GM12874 (cell line): ENCODE results near the gene FNBP1L.

Experiments
- CTCF ChIP-seq: IDR thresholded peaks from 2 replicates; pipeline ENCODE4 v1.5.1; 2011; ENCODE audit warnings: low read depth, mild to moderate bottlenecking, control low read depth, low read length, moderate library complexity; ENCODE audit not compliant: insufficient read depth

Gene FNBP1L

GRCh38 chr1:93442008-93442666 is 5.8 kb upstream of the FNBP1L start:
- no peak for TF ChIP-seq CTCF

GRCh38 chr1:93442741-93443140 is 5.2 kb upstream of the FNBP1L start:
- TF ChIP-seq CTCF, result no peak

- no peak for TF ChIP-seq CTCF
These were observed 4.5 kb upstream of the FNBP1L start for GRCh38 chr1:93443454-93443853.

- no peak for TF ChIP-seq CTCF
These were observed 974 bp upstream of the FNBP1L start for GRCh38 chr1:93446837-93447451.

- TF ChIP-seq CTCF, result no peak
These were observed 519 bp downstream of the FNBP1L start for GRCh38 chr1:93448292-93448982.

- 0 out of 2 replicates have a peak, but pooled peaks have one; percentile 2 for TF ChIP-seq CTCF
These were observed 1.3 kb downstream of the FNBP1L start for GRCh38 chr1:93448983-93449804.

- TF ChIP-seq CTCF, result no peak
These were observed 2.4 kb downstream of the FNBP1L start for GRCh38 chr1:93450321-93450720.
